Stimulated activated CD8-positive, alpha-beta memory T cell treated with anti-CD3 and anti-CD28 coated beads, Interleukin-12 subunit alpha, Interleukin-12 subunit beta, amount 100 ng/mL, for 24 hours (primary cell): ENCODE results near the gene TOR1A.

Experiments used
- DNase-seq: peaks from one replicate; pipeline ENCODE4 v3.0.0-alpha.2; 2020; ENCODE audit errors: extremely low read depth

TOR1A gene

GRCh38 chr9:129852579-129852978 is 28.6 kb upstream of the TOR1A start:
- no peak for DNase-seq

GRCh38 chr9:129851821-129852220 is 27.9 kb upstream of the TOR1A start:
- no peak for DNase-seq

DNA sequence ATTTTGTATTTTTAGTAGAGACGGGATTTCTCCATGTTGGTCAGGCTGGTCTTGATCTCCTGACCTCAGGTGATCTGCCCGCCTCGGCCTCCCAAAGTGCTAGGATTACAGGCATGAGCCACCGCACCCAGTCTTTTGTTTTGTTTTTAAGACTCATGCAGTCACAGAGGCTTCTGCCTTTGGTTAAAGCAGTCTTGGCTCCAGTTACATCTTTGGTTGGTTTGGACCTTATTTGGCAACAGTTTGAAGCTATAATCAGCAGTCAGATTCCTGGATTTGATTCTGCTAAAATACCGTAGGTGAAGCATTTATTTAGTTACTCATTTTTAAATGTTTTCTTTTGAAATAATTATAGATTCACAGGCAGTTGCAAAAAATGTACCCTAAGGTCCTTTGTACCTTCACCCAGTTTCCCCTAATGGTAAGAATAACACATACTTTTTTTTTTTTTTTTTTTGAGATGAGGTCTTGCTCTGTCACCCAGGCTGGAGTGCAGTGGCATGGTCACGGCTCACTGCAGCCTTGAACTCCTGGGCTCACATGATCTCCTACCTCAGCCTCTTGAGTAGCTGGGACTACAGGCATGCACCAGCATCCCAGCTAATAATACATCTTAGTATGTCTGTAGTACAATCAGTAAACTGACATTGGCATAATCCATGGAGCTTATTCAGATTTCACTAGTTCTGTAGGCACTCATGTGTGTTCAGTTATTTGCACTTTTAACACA is 27.1 kb upstream of the TOR1A start:
- DNase-seq = no peak

DNA sequence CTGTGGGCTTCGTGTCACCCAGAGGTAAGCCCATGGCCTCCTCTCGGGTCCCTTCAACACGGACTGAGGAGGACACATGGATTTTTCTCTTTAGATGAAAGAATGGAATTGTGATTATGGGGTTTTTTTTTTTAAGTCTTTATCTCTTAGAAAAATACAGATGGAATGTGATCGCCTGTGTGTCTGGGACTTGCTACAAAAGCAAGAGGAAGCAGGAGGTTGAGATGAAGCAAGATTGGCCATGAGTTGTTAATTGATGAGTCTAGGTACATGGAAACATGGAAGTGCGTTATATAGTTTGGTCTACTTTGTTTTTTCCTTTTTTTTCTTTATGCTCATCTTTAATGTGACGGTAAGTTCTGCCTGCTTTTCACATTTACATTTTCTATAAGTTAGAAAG is 26.0 kb upstream of the TOR1A start:
- DNase-seq = no peak

DNA sequence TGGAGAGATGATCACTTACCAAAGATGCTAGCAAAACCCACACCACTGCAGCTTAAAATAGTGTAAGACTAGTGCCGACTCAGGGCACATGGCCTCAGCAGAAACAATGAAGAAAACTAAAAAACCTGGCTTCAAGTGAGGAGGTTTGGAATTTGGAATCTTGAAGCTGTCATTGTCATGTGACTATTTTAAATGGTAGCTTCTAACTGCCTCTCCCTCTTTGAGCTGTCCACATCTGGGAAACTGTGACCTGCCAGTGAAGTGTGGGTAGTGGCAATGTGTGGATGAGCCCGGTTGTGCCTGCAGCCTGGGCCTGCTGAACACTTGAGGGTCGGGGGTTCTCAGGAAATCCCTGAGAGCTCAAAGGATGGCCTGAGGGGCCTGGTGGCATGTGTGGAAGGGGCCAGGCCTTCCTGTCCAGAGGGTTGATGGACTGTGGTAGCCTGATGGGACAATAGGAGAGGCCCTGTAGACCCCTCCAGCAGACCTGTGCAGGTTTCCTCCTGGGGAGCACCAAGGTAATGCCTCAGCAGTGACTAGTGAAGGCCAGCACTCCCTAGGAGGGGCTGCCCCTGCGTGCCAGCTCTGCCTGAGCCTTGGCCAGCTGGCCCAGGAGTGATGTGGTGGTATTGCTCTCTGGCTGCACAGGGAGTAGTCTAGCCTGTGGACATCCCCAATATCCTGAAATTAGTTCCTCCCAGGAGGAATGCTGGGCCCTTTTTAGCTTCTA is 24.9 kb upstream of the TOR1A start:
- no peak for DNase-seq

GRCh38 chr9:129845373-129845772 is 21.4 kb upstream of the TOR1A start:
- no peak for DNase-seq

- no peak for DNase-seq
These were observed 17.1 kb upstream of the TOR1A start for GRCh38 chr9:129841071-129841470.

DNA sequence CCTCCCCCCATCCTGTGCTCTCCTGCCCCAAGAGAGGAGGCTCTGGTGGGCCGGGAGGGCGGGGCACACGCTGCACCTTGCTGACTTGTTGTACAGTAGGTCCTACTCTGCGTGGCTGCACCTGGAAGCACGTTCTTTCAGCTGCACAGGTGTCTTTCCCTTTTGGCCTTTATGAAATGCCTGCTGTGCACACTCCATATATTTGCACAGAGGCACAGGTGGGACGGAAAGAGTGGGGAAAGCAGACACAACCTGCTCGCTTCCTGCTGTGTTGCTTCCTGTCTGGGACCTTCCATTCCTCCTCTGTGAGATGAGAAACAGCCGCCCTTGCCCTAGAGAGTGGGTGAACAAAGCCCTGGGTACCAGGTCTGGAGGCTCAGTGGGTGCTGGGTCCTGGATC is 16.1 kb upstream of the TOR1A start:
- no peak for DNase-seq

DNA sequence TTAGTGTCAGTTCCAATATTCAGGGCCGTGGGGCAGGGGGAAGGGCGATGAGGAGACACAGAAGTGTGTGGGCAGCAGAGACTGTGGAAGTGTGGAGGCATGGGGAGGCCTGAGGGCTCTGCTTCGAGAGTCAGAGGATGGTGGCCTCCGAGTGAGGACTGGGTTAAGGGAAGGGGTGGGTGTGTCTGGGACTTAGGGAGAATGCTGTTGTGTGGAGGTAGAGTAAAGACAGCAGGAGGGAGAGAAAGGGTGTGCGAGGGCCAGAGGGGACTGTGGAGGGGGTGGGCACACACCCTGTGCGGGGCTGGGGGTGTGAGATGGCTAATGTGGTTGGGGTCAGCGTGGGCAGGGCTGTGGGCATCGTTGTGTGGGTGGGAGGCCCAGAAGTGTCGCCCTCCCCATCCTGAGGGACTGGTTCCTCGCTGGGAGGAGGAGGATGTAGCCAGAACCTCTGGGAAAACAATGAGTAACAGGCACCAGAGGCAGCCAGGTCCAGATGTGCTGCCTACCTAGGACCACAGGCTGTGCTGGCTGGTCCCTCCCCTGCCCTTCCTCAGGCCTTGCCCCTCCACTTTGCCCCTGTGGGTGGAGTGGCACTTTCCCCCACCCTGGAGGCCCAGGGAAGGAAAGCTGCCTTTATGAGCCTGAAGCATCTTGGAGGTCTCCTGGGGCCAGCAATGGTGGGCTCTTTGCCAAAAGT is 15.5 kb upstream of the TOR1A start:
- no peak for DNase-seq

DNA sequence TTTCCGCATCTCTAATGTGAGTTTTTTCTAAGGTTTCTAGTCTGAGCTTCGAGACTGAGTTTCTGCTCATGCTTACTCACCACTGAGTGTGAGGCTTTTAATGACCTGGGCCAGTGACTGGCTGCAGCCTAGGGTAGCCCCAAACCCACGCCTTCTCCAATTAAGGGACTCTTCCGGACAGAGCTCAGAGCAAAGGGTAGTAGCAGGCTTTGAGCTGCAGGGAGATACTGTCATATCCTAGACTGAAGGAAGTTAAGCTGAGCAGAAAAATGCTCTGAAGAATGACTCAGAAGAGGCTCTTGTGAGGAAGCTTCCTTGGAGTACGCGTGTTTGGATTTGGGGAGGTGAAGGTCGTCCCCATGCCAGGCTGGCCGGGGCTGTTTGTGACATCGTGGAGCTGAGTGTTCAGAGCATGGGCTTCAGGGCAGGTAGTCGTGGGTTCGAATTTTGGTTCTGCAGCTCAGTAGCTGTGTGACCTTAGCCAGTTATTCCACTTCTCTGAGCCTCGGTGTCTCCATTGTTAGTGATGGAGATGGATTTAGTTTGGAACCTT is 14.8 kb upstream of the TOR1A start:
- DNase-seq = no peak

GRCh38 chr9:129836311-129837007 is 12.5 kb upstream of the TOR1A start:
- DNase-seq = no peak

GRCh38 chr9:129835860-129836223 is 11.9 kb upstream of the TOR1A start:
- DNase-seq = no peak

GRCh38 chr9:129835128-129835859 is 11.4 kb upstream of the TOR1A start, which contains the start of the genes C9orf78 and USP20:
C9orf78 (minus strand) TSS chr9:129835275; CDS start chr9:129835221, 54 bp downstream.
USP20 (plus strand) TSS chr9:129835458; CDS start chr9:129852556, 17,098 bp downstream.
- peak; percentile 93 for DNase-seq

DNA sequence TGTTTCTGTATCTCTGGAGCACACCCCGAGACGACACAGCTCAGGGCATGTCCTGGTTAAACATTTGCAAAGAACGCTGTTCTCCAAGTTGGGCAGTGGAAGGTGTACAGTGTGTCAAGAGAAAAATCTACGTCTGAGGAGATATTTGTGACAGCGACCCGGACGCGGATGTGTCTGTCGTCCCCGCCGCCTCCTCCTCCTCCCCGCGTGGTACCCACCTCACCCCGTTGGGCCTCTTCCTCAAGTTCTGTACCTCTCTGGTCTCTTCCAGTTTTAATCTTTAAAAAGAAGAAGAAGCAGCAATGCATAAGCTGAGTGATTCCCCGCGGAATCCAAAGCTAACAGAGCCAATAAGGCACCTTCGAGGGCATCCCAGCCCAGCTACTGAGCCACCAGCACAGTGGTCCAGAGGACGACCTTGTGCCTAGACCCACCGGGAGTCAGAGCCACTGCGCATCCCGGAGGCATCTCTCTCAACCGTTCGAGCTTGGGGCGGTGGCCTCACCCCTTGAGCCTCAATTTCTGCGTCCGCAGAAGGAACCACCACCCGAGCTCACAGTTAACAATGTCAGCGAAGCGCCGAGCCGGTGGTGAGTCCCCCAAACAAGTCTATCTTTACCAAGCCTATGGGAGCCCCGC is 10.7 kb upstream of the TOR1A start:
- DNase-seq = no peak

- DNase-seq = no peak
These were observed 9.0 kb upstream of the TOR1A start for GRCh38 chr9:129832982-129833381.

DNA sequence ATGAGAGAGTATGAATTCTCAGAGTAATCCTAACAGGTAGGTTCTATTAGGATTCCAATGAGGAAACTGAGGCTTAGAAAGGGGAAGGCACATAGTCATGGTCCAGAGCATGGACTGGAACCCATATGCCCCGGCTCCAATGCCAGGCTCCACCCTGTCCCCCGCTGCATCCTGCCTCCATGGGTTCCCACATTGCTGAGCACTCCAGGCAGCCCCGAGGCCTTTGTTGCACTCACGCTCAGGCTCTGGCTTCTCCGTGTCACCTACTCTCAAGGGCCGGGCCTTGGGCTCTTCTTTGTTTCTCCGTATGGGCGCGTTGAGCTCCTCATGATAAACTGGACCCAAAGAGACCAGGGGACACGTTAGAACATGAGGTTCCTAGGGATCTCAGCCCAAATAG is 5.0 kb upstream of the TOR1A start:
- no peak for DNase-seq

DNA sequence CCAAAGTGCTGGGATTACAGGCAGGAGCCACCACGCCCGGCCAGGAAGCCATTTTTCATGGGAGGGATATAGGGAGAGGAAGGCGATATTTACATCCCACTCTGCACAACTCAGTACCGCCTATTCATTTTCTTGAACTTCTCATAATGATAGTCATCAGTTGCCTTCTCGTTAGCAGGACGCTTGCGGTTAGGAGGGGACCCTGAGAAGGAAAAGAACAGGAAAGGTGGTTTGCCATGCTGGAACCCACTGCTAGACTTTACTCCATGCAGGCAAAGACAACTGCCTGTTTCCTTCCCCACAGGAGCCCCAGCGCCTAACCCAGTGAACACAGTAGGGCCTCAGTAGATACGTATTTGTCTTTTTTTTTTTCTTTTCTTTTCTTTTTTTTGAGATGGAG is 4.1 kb upstream of the TOR1A start:
- DNase-seq = no peak

DNA sequence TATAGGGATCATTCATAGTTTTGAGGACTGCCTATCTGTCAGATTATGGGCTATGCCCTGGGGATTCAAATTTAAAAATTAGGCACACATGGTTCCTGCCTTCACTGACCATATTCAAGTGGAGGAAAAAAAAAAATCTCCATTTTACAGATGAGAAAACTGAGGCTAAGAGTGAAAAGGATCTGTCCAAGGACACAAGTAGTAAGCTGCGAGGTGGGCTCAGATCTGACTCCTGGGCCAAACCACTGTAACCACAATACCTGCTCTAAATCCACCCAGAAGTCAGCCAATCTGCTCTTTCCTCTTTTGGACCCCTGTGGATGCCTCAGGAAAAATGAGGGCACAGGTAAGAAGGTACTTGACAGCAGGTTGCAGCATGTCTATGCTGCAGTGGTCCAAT is 2.8 kb upstream of the TOR1A start:
- DNase-seq = no peak

- DNase-seq = no peak
These were observed 2.4 kb upstream of the TOR1A start for GRCh38 chr9:129826344-129826743.

DNA sequence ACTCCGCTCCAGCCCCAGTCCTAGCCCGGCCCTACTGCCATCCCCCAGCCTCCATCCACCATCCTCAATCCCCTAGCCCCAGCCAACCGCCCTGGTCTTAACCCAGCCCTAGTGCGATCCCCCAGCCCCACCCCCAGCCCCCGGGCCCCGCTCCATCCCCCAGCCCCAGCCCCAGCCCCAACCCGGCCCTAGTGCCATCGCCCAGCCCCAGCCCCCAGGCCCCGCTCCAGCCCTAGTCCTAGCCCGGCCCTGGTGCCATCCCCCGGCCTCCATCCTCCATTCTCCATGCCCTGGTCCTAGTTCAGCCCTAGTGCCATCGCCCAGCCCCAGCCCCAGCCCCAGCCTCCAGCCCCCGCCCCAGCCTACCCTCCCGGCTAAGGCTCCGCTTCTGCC is 398 bp downstream of the TOR1A start:
- no peak for DNase-seq
